Measurements from ENCODE around the gene PIGX.
"Not testable (repeated sequence)": the region's sequence is repeated elsewhere in the genome, so short reads cannot be mapped to it uniquely, and the experiment has no call there.

PIGX gene

DNA sequence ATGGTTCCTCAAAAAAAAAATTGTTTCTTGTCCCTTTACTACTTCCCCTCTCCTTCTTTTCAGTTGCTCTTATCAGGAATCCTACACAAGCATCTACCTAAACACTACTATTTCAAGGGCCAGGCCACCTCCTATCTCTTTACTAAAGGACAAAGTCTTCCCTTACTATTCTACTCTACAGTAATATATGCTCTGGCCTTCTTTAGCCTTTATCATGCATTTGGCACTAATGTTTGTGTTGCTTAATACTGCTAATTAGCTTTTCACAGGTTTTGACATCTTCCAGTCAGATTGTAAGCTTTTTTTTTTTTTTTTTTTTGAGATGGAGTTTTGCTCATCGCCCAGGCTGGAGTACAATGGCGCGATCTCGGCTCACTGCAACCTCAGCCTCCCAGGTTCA lies 5.4 kb upstream of the PIGX start:
- DNase-seq, result no peak

DNA sequence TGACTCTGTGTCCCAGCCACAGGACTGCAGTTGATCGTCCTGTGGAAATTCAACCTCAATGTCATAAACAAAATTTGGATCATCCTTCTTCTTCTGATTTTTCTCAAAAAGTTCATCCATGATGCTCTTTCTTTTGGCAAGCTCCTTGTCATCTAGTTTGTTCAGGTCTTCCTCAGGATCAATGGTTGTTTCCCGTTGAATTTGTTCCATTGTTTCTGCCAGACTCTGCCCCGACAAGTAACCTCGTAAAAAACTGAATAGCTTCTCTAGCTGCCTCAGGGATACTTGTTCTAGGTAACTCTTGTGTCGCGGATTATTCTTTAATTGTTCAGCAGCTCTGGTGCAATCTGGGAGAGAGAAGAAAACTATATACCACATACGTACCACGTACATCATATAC lies 4.6 kb upstream of the PIGX start:
- no peak for DNase-seq

DNA sequence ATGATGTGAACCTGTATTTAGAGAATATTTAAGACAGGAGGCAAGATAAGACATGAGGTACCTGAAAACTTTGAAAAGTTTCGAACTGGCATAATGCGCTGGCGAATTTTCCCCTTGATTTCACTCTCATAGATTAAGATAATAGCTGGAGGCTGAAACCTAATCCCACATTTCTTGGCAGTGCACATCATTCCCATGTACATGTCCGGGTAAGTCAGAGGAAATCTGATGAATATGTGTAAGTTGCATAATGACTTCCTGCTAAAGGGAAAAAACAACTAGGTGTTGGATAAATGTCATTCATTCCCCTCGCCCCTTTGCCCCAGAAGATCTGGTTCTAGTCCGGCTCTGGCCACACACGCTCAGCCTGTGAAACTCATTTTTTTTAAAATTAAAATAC lies 3.7 kb upstream of the PIGX start:
- DNase-seq, result no peak

DNA sequence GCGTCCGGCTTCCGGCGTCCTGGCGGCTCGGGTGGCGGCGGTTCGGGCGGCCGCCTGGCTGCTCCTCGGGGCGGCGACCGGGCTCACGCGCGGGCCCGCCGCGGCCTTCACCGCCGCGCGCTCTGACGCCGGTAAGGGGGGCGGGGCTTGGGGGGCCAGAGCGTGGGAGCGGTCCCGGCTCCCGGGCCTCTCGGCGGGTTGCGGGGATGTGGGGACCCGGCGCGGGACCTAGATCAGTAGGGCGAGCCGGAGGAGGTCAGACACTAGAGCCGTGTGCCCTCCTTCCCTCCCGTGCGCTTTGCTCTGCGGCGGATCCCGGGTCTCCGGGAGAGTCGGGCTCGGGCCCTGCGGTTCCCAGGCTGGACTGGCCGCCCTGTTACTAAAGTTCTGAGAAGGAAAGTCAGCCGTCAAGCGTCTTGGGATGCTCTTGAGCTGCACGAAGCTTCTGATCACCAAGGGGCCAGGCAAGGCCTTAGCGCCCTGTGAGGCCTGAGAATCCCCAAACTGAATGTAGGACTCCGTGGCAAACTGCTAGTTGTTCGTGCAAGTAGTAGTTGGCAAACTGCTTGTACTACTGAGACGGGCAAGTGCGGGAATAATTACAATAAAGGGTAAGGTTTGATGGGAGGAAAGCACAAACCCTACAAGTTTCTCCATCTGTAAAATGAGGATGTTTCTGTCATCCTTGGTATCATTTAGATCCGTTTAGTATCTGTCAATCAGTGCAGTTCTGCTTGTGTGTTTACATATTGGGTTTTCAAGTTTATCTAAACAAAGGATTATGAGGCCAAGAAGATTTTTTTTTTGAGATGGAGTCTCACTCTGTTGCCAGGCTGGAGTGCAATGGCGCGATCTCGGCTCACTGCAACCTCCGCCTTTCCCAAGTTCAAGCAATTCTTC lies 587 bp downstream of the PIGX start:
- peak; percentile 85 for DNase-seq

DNA sequence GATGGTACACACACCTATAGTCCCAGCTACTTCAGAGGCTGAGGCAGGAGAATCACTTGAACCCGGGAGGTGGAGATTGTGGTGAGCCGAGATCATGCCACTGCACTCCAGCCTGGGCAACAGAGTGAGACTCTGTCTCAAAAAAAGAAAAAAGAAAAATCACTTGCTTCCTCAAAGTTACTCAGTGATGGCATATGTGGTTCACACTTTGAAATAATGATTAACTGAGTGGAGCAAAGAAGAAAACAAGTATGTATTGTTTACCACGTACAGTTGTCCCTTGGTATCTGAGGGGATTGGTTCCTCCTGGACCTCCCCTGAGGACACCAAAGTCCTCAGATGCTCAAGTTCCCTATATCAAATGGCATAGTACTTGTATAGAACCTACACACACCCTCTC lies 5.0 kb downstream of the PIGX start:
- not testable (repeated sequence) for DNase-seq

DNA sequence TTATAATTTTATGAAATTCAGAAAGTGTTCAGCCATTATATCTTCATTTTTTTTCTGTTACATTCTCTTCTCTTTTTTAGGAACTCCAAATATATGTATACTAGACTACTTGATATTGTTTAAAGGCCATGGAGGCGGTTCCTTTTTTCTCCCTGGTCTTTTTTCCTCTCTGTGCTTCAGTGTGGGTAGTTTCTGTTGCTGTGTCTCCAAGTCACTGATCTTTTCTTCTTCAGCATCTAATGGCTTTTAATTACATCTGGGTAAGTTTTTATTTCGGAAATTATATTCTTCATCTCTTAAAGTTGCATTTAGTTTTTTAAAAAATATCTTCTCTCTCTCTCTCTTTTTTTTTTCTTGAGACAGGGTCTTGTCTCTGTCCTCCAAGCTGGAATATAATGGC lies 8.9 kb downstream of the PIGX start:
- DNase-seq, result no peak

DNA sequence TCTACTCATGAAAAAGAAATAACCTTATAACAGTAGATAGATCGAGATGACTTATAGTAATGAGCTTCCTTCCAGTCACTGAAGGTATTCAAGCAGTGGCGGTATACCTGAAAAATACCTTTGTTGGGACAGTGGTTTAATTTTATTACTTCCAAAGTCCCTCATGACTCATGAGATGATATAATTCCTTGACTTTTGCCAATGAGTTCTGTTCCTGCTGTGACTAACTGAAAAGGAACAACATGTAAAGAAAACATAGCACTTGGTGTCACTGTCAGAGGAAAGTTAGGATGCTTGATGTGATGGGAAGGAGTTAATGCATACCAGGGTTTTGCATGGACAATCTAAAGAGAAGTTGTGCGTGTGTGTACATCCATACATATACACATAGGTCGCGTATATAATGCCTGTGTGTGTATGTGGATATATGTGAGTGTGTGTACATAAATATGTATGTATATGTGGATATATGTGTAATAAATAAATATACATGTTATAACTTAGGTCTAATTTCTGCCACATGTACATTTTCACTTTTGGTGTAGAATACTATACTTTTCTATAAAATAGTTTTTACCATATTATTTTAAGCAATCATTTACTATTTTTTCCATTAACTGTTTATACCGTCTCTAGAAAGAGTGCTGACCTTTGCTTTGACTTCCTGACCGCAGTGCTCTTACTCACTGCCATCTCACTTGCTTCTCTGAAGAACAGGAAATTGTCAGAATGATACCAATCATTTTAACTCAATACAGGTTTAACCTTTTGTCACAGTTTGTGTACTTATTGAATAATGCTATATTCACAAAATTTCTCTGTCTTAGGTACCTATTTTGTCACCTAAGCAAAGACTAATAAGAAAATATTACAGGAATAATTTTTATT lies 14.9 kb downstream of the PIGX start:
- no peak for DNase-seq

DNA sequence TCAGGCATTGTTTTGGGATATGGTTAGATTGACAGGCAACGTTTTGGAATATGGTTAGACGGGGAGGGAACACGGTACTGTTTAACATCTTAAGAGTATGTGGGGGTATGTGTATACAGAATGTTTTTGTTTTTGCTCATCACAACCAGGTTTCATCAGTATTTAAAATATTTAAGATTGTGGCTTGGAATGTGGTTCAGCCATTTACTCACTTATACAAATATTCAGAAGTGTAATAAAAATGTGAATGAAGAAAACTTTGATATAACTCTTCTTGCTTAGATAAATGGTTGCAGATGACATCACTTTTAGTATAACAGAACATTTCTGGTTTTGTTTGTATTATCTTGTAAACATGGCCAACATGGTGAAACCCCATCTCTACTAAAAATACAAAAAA lies 23.6 kb downstream of the PIGX start:
- DNase-seq, result no peak

DNA sequence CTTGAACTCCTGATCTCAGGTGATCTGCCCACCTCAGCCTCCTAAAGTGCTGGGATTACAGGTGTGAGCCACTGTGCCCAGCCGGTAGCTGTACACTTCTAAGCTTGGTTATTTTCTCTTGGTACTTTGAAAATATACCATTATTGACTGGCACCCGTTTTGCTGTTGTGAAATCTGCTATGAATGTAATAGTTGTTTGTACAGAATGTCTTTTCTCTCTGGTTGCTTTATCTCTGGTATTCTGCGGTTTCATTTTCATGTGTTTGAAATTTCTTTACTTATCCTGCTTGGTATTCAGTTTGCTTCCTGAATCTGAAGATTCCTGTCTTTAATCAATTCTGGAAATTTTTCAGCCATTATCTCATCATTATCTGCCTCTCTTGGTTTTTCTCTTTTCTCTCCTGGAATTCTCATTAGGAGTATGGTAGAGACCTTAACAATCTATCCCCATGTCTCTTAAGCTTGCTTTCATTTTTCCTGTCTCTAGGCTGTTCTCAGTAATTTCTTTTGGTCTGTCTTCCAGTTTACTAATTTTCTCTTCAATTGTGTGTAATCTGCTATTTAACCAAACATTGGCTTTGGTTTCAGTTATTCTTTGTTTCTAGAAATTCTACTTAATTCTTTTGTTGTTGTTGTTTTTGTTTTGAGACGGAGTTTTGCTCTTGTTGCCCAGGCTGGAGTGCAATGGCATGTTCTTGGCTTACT lies 24.6 kb downstream of the PIGX start:
- no peak for DNase-seq

DNA sequence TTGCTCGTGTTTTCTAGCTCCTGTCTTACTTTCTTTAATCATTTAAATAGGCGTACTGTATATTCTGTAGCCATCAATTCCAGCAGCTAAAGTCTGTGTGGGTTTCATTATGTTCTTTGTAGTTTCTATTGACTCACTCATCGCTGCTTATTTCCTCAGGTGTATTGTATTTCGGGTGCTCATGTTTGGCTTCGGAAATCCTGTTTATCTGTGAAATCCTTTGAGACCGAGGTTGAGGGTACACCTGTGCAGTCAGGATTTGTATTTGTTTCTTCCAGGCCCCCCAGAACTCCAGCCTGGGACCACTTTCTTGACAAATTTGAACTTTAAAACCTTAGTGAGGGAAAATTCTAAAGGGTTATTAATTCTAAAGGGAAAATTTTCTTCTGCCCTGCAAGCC lies 25.5 kb downstream of the PIGX start:
- DNase-seq, result no peak

DNA sequence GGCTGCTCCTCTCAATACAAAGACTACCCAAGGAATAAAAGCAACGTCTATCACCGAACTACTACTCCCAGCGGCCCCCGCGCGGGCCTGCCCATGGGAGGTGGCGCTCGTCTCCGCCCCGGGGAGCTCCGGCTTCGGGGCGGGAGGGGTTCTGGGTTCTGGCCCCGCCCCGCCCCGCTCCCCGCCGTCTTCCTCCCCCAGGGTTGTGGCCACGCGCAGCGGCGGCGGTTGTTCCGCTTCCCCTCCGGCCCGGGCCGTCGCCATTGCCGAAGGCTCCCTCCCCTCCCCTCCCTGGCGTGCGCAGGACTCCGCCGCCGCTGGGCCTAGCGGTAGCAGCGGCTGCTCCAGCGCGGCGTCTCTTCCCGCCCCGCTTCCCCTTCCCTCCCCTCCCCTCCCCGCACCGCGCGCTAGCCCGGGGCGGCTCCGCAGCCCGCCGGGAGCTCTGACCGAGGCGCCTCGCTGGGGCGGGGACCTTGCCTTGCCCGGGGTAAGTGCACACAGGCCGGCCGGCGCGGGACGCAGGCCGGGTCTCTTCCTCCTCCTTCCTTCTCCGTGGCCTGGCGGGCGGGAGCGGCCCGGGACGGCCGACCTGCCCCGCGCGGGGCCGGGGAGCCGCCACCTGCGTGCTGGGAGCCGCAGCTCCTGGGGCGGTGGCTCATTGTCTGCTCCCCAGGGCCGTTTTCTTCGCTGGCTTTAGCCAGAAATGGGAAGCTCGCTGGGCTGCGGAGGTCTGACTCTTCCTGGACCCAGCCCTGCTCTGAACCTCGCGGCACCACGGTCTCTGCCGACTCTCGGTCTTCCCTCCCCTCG lies 27.7 kb downstream of the PIGX start, which contains the start of gene PAK2:
TSS of gene PAK2 (plus strand) at position 187 of the 810 bp plus-strand sequence. CDS start 42,790 bp downstream, outside the sequence.
- DNase-seq, result peak; percentile 95

DNA sequence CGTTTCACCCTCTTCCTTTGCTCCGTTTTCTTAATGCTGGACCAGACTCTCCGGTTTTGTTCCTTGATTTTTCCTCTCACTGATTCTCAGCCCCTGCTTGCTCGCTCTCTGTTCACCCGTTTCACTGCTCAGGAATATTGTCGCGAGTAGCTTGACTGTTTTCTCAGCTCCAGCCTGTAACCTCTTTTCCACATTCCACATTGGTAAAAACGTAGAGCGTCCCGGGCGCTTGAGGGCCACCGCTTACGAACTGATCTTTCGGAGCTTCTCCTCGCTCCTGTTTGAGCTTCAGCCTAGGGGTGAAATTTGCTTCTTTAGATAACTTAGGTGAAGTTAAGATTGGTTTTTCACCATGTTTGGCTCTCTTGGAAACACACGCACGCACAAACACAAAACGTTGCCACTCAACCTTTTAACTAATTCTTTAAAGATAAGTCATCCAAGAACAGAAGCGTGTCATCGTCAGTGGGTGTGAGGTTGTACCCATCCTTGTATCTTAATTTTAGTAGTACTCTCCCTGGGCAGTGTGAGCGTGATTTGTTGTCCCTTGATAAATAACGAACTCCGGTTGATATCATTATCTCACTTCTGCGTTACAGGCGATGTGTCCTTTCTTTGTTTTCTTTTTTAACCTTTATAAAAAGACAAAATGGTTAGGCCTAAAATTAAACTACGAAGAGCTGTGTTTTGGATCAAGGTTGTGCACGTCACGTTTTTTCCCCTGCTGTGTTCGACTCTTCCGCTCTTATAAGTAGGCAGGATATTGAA lies 28.5 kb downstream of the PIGX start:
- peak; percentile 64 for DNase-seq

DNA sequence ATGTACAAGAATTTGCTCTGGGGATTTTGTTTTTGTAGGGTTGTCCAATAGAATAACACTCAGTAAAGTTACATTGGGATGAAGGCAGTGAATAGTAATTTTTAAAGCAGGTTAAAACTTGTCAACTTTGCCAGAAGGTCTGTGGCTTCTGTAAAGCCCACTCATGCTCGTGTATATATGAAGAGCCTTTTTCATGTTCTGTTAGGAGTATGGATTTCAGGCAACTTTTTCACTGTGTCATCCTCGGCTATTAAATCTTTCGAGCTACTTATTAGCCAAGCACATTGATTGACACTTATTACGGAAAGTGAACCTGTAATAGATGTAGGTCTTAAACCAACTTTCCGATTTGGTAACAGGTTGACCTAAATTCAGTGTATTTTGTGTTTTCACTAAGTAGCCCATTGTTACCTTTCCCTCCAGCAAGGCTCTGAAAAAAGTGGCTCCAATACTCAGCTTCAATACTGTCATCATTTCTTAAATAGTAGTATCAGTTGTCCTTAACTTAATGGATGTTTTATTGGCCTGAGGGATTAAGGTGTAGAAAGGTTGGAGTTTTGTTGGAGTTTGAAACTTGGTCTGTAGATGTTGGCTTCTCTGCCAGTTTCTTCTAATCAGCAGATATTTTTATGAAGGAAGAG lies 29.2 kb downstream of the PIGX start:
- no peak for DNase-seq

DNA sequence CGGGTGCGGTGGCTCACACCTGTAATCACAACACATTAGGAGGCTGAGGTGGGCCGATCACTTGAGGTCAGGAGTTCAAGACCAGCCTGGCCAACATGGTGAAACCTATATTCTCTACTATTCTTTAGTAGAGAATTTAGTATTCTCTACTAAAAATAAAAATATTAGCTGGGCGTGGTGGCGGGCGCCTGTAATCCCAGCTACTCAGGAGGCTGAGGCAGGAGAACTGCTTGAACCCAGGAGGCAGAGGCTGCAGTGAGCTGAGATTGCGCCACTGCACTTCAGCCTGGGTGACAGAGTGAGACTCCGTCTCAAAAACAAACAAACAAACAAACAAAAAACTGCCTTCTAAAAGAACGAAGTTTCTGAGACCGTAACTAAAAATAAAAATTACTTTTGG lies 31.4 kb downstream of the PIGX start:
- DNase-seq, result not testable (repeated sequence)

DNA sequence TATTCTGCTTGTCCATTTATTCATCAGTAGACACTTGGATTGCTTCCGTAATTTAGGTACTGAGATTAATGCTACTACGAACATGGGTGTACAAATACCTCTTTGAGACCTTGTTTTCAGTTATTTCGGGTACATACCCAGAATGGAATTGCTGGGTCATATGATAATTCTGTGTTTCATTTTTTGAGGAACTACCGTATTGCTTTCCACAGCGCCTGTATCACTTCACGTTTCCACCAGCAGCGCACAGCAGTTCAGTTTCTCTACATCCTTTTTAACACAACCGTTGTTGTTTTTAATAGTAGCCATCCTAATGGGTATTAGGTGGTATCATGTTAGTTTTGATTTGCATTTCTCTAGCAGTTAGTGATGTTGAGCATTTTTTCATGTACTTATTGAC lies 36.9 kb downstream of the PIGX start:
- no peak for DNase-seq

DNA sequence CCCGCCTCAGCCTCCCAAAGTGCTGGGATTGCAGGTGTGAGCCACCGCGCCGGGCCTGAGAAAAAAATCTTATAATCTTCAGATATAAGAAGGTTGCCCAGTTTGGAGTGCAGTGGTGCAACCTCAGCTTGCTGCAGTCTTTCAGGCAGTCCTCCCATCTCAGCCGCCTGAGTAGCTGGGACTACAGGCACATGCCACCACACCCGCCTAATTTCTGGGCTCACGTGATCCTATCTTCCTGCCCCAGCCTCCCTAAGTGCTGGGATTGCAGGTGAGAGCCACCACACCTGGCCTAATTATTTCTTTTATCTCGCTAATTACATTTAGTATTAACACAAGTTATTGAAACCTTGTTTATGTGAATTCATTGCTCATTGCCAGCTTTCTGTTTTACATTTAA lies 41.0 kb downstream of the PIGX start:
- no peak for DNase-seq

DNA sequence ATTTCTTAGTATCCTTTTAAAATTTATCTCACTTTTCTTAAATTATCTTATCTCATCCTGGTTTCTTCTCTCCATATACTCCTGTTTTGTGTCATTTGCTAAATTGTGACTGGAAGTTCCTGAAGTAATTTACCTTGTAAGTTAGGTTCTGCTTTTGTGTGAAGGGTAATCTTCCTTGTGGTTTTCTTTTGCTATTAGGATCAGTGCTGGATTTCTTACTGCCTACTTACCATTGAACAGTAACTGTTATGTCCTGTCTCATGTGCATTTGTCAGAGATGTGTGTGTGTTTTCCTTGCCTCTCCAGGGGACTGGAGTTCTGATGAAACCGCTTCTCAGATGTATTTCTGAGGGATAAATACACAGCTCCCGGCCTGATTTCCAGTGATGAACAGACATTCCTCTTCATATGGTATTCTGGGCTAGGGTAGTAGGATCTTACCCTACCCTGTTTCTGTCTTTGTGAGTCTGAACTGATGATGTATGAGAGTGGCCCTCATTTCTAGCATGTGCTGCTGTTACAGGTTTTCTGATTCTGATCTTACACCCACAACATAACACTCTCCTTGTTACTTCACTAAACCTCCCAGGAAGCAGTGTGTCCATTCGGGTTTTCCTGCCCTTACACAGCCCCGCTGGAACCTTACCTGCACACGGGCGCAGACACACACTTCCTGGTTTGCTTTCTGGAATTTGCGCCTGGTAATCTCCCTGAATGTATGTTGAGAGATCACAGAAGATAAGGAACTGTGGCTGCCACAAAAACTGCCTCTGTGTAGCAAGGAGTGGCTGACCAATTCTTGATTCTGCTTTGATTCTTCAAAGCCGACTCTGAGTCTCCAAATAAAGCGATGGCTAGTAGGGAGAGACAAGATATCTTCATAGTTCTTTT lies 42.2 kb downstream of the PIGX start:
- DNase-seq, result no peak

DNA sequence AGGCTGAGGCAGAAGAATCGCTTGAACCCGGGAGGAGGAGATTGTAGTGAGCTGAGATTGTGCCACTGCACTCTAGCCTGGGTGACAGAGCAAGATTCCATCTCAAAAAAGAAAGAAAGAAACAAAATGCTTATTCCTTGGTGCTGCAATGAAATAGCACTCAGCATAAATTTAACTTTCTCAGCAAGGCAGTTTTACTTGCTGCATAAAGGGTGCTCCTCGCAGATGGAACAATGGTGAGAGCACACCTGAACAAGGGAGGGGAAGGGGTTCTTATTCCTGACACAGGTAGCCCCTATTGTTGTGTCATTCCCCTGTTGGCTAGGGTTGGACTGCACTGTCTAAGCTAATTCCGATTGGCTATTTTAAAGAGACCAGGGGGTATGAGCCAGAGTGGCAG lies 44.6 kb downstream of the PIGX start:
- no peak for DNase-seq

DNA sequence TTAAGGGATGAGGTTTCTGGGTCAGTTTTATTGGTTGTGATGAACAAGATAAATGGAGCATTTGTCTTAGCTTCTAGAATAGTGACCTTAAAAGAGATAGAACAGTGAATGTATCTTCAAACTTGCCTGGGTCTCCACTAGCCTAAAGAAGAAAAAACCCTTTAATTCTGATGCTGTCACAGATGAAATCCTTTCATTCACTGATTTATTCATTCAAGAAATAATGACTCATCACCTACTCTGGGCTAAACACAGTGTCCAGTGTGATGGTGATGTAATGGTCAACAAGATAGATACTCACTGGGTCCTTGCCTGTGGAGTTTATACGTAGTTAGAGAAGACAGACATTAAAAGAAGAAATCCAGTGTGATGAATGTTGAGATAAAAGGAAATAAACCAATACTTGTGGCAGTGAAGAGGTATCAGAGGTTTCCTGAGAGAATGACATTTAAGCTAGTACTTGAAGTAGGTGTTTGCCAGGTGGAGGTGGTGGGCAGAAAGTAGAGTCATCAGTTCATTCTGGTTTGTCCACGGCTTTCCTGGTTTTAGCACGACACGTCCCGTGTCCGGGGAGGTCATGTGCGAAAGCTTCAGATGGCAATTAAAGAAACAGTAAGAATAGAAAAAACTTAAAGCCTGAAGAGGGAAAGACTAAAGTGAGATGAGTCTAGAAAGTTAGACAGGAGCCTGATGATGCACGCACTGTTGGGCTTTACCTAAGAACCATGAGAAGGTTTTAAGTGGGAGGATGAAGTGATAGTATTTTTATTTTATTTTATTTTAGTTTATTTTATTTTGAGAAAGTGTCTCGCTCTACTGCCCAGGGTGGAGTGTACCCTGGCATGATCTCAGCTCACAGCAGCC lies 45.9 kb downstream of the PIGX start:
- no peak for DNase-seq

All from NCI-H345 (cell line).